HK-2 (cell line): Measurements from ENCODE around the gene IGSF3.
"Not testable (repeated sequence)": the region's sequence is repeated elsewhere in the genome, so short reads cannot be mapped to it uniquely, and the experiment has no call there.

ENCODE experiments used
- DNase-seq: peaks from one replicate; pipeline ENCODE4 v3.0.0-alpha.2; 2018; ENCODE audit not compliant: unreplicated experiment

Gene IGSF3

GRCh38 chr1:116664366-116664977, 3.1 kb downstream of the IGSF3 start:
- no peak for DNase-seq

DNA sequence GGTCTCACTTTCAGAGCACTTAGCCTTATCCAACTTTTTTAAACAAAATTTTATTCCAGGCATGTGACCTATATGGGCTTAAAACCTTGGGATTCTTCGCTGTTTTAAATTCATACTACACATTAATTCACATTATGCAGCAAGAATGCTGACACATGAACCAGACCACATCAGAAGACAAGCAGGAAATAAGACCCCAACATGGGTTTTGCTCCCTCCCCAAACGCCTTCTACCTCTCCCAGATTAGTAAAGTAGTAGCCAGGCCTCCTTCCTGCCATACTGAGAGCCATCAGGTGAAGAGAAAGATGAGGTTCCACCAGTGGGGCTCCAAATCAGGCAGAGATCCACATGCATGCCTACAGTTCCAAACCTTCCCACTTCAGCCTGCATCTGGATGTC, 3.7 kb downstream of the IGSF3 start:
- DNase-seq: no peak

DNA sequence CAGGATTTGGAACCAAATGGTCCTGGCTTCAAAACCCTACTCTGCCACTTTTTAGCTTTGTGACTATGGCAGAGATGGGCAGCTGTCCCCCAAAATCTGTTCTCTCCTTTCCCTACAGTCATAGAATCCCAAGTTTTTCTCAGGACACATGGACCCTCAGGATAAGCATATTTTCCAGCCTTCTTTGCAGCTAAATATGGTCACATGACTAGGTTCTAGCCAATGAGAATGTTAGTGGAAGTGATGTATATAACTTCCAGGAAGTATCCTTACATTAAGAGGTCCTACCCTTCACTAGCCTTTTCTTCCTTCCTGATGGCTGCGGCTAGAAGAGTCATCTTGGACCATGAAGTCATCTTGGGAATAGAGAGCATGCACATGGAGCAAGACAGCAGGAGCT, 5.9 kb downstream of the IGSF3 start:
- DNase-seq: no peak

- DNase-seq: not testable (repeated sequence)
Measured at GRCh38 chr1:116658645-116659044, 8.9 kb downstream of the IGSF3 start.

GRCh38 chr1:116657836-116658235, 9.7 kb downstream of the IGSF3 start:
- DNase-seq: not testable (repeated sequence)

DNA sequence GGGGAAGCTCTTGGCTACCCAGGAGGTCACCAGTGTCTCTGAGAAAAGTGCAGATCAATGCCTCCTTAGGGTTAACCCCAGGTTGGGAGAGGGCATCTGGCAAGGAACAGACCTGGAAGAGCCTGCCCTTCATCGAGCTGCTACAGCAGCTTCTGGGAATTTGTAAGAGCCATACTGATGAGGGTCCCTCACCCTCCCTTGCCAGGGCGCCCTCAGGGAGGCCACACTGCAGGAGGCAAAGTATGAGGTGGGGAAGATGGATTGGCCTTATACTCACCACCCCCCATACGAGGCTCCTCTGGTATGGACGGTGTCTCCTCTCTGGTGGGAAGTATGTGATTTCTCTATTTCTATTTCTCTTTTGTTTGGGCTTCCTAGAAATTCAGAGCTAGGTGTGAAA, 13.2 kb downstream of the IGSF3 start:
- DNase-seq: no peak

- DNase-seq: not testable (repeated sequence)
Measured at GRCh38 chr1:116652598-116652997, 14.9 kb downstream of the IGSF3 start.

DNA sequence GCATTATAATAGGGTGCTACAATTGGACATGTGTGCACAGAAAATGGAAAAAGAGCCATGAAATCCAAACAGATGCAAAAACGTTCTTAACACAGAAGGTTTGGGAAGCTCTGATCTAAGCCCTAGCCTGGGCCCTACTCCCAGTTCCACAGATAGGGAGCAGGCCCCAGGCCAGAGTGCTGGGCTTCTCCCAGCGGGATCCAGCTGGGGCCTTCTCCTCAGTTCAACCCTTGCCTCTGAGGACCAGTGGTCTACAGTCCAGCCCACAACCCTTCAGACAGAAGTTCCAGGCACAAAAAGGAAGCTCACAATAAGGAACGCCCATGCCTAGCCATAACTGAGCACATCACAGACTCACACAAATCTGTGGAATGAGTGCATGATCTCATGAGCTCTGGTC, 16.8 kb downstream of the IGSF3 start:
- DNase-seq: not testable (repeated sequence)

DNA sequence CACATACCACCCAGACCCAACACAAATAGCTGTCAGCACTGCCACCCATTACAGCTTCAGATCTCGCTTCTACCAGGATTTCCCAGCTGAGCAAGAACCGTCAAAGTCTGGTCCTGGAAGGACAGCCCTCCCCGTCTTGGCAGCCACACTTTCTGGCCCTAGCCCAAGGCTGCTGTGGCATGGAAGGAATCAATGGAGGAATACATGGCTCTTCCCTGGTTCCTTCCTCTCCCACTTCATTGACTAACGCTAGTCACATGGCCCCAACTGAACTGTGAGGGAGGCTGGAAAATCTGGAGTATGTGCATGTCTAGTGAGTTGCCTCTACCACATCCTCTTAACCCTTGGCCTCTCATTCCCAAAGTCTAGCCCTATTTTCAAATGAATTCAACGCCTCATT, 18.5 kb downstream of the IGSF3 start:
- not testable (repeated sequence) for DNase-seq

- DNase-seq: not testable (repeated sequence)
Measured at GRCh38 chr1:116648325-116648724, 19.2 kb downstream of the IGSF3 start.

- DNase-seq: not testable (repeated sequence)
Measured at GRCh38 chr1:116647186-116647585, 20.3 kb downstream of the IGSF3 start.

DNA sequence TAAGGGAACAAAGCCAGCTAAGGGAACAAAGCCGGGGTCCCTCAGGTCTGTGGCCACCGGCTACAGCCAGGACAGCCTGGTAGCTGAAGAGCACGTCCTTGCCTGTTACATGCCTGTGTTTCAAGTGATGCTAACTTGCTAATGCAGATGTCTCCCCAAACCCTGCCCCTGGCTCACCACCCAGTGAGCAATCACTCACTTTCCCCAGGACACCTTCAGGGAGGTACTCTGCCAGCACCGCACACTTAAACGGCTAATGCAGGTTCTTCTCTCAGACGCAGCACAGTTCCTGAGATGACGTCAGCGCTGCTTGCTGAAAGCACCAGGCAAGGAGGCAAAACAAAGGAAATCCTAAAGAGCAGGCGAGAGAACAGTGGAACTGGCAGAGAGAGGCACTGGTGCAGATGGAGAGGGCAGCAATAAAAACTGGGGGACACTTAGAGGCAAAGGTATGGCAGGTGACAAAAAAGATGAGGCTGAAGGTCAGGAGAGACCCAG, 20.8 kb downstream of the IGSF3 start:
- not testable (repeated sequence) for DNase-seq

DNA sequence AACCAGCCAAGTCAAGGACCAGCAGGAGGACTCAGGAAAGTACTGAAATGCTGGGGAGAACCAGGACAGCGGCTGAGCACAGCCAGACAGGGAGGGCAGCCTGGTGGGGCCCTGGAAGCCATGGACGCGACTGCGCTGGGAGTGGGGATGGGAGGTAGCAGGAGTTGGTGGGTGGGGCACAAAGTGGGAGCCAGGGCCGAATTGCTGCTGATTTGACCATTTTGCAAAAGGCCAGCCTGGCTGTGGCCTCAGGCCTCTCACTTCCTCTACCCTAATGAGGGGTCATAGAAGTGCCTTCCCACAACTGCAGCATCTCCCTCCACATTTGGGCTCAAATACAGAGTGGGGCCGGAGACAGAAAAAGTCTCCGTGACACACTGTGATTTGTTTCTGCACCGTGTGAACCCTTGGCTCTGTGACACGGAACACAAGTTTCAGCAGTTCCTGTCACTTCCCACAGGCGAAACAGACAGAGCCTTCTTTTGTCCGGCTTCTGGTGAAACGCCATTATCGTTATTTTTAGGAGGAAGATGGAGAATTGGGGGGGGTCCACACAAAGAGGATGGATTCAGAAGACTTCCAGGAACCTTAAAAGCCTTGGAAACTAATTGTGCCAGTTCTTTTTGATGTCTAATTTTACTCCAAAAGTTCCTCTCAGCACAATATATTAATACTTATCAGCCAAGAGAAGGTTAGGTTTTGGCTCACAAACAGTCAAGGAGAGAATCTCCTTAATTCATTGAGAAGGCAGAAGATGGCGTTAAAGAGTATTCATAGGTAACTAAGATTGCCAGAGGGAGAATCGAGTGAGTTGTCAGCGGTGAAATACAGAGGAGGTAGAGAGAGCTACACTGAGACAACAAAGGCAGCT, 21.5 kb downstream of the IGSF3 start:
- not testable (repeated sequence) for DNase-seq

- DNase-seq: not testable (repeated sequence)
Measured at GRCh38 chr1:116644993-116645392, 22.5 kb downstream of the IGSF3 start.

GRCh38 chr1:116644096-116644495, 23.4 kb downstream of the IGSF3 start:
- not testable (repeated sequence) for DNase-seq

DNA sequence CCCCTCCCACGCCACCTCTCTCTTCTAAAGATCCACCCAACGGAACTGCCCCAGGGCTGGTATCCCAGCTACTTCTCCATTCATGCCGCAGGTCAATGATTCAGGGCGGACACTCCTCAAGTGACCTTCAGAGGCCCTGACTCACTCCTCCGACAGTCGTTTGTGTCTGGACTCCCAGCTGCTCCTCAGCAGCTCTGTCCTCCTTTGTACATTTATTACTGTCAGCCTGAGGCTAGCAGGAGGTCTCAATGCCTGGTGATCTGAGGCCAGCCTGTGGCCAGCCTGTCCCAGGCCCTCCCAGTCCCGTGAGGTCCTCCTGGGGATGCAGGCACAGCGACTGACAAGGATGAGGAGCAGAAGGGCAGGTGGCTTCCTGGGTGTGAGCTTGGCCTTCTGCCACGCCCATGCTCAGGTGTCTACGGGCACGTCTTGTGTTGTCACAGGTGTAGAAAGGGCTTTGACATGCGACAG, 24.2 kb downstream of the IGSF3 start:
- DNase-seq: not testable (repeated sequence)

DNA sequence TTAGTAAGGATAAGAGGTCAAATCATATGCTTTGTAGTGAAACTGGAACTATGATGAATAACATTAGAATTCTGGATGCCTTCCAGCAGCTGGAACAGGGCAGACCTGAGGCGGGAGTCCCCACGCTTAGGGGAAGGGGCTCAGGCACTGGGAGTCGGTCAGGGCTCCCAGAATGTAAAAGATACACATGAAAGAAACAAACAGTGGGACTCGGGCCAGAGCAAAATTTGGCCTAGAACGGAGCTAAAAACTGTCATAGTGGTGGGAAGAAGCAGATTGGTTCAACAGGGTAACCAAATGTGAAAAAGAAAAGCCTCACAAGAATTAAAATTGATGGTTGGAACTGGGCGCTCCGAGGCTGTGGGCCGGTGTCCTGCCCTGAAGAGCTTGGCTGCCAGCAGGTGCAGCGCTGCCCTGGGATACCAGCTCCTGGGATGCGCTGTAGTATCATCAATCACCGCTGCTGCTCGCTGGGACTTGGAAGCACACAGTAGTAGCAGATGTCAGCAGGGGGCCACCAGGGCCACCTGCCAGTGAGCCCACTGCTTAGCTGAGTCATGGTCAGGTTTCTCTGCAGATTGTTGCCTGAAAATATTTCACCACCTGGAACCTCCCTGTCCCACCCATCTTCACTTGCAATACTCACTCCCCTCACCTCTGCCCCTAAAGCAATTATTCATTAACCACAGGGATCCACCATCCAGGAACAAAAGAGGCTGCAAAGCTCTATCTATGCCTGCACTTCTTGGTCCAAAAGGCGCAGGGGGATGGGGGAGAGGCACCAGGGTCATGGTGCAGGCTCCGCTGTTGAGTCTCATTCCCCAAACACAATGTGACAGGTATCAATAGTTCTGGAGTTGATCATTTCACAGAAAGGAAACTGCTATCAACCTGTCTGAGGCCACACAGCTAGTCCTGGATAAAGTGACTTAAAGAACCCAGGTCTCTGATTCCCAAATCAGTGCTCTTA, 24.9 kb downstream of the IGSF3 start:
- DNase-seq: not testable (repeated sequence)

DNA sequence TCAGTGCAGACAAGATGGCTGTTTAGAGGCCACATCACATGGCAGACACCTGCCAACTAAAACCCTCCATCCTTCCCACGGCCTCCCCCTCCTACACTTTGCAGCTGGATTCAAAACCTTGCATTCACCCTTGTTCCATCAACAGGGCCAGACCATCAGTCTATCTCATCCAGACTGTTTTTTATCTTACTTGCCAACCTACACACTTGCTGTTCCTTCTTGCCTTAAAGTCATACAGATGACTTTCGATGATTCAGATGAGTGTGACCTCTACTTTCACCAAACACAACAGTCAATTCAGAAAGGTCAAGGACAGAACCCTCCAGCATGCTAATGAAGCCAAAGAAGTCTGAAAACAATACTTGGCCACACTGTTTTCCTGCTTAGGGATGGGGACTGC, 29.9 kb downstream of the IGSF3 start:
- DNase-seq: not testable (repeated sequence)

DNA sequence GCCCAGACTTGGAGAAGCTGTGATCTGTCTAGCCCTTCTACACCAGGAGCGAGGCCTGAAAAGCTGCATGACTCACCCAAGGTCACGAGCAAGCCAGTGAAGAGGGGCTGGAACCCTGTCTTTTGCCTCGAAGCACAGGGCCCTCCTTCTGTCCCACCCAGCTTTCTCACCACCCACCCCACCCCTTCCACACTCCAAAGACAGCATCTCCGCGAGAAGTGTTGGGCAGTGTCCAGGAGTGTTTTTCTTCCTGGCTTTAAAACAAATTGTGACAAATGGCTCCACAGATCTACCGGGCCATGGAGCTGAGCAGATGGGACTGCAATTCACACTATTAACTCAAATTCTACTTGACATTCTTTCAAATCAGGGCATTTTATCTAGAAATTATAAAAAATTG, 30.9 kb downstream of the IGSF3 start:
- DNase-seq: not testable (repeated sequence)

GRCh38 chr1:116634386-116634785, 33.1 kb downstream of the IGSF3 start:
- not testable (repeated sequence) for DNase-seq
